Measurements from ENCODE around the gene SH2B2.

Gene SH2B2

GRCh38 chr7:102264367-102264891 is 22.2 kb upstream of the SH2B2 start:
- no peak for DNase-seq (ENCODE audit: low spot score)

- DNase-seq (ENCODE audit: low spot score) = no peak
Observed at GRCh38 chr7:102266541-102266940, 20.1 kb upstream of the SH2B2 start.

- no peak for DNase-seq (ENCODE audit: low spot score)
Observed at GRCh38 chr7:102268635-102269034, 18.0 kb upstream of the SH2B2 start.

- DNase-seq (ENCODE audit: low spot score) = peak; percentile 46
Observed at GRCh38 chr7:102270178-102270887, 16.3 kb upstream of the SH2B2 start.

GRCh38 chr7:102271158-102271798 is 15.4 kb upstream of the SH2B2 start:
- no peak for DNase-seq (ENCODE audit: low spot score)

GRCh38 chr7:102272075-102272916 is 14.4 kb upstream of the SH2B2 start:
- peak; percentile 74 for DNase-seq (ENCODE audit: low spot score)

GRCh38 chr7:102272917-102273748 is 13.5 kb upstream of the SH2B2 start:
- DNase-seq (ENCODE audit: low spot score) = no peak

GRCh38 chr7:102273749-102274712 is 12.6 kb upstream of the SH2B2 start:
- DNase-seq (ENCODE audit: low spot score) = peak; percentile 66

- no peak for DNase-seq (ENCODE audit: low spot score)
Observed at GRCh38 chr7:102275123-102275703, 11.5 kb upstream of the SH2B2 start.

- DNase-seq (ENCODE audit: low spot score) = no peak
Observed at GRCh38 chr7:102277901-102278300, 8.8 kb upstream of the SH2B2 start.

- DNase-seq (ENCODE audit: low spot score) = peak; percentile 80
Observed at GRCh38 chr7:102279537-102280400, 6.9 kb upstream of the SH2B2 start.

- DNase-seq (ENCODE audit: low spot score) = no peak
Observed at GRCh38 chr7:102280521-102280920, 6.1 kb upstream of the SH2B2 start.

- DNase-seq (ENCODE audit: low spot score) = no peak
Observed at GRCh38 chr7:102281785-102282184, 4.9 kb upstream of the SH2B2 start.

- DNase-seq (ENCODE audit: low spot score) = no peak
Observed at GRCh38 chr7:102282465-102283362, 4.0 kb upstream of the SH2B2 start.

GRCh38 chr7:102283477-102284189 is 3.0 kb upstream of the SH2B2 start:
- no peak for DNase-seq (ENCODE audit: low spot score)

- no peak for DNase-seq (ENCODE audit: low spot score)
Observed at GRCh38 chr7:102284399-102284798, 2.3 kb upstream of the SH2B2 start.
